ENCODE measurements around the gene TRIM54. TPM values are rescaled to one million over a fixed set of nuclear protein-coding genes. Genes with fewer than 3 reads are reported as not detected.

TRIM54 gene
- total RNA-seq, 1 experiment from 2014 or later = 0.51 TPM

DNA sequence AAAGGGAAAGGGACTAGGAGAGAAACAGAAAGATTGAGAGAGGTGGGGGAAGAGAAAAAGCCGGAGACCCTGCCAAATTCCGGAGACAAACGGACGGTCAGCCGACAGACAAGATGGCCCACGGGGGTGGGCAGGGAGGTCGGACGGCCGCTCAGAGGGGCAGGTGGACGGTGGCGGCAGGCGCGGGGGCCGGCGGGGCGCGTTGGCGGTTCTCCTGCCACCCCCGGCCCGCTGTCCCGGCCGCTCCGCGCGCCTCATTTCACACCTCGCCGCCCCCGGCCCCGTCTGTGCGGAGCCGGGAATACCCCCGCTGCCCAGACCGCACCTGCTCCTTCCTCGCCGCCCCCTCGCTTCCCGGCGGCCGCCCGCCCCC, 20.3 kb upstream of the TRIM54 start:
- Histone ChIP-seq H3K36me3 (ENCODE audit: low read depth, low read length) (no peaks in the 10 kb centered on the region), H3K27ac (ENCODE audit: low read length) (no peak overlapping the region), H3K4me1 (ENCODE audit: insufficient read depth, low read length) (peaks cover 18% of the 10 kb centered on the region; the same call in 1 of the 2 replicates), H4K20me1 (ENCODE audit: low read length) (no peaks in the 10 kb centered on the region), H3K9me2 (replicated peaks; ENCODE audit: low read length) (no peaks in the 10 kb centered on the region), H3K9ac (ENCODE audit: low read length) (no peak overlapping the region), H3K4me2 (ENCODE audit: low read length) (no peak overlapping the region), H3F3A (ENCODE audit: low read length, unreplicated experiment) (no peaks in the 10 kb centered on the region), H2AFZ (ENCODE audit: low read length) (no peak overlapping the region), H3K4me3 (ENCODE audit: low read length) (no peak overlapping the region), H3K79me2 (ENCODE audit: low read length) (no peaks in the 10 kb centered on the region), H3K27me3 (ENCODE audit: low read length) (peaks cover 54% of the 10 kb centered on the region), H3K9me3 (ENCODE audit: low read length) (no peaks in the 10 kb centered on the region)
- ChIA-PET POLR2A (ENCODE audit: unreplicated experiment) (no interaction called here), CTCF (no interaction called here)
- intact Hi-C loops (cut with micrococcal nuclease) = no loop called here
- TF ChIP-seq, protein P1, sequence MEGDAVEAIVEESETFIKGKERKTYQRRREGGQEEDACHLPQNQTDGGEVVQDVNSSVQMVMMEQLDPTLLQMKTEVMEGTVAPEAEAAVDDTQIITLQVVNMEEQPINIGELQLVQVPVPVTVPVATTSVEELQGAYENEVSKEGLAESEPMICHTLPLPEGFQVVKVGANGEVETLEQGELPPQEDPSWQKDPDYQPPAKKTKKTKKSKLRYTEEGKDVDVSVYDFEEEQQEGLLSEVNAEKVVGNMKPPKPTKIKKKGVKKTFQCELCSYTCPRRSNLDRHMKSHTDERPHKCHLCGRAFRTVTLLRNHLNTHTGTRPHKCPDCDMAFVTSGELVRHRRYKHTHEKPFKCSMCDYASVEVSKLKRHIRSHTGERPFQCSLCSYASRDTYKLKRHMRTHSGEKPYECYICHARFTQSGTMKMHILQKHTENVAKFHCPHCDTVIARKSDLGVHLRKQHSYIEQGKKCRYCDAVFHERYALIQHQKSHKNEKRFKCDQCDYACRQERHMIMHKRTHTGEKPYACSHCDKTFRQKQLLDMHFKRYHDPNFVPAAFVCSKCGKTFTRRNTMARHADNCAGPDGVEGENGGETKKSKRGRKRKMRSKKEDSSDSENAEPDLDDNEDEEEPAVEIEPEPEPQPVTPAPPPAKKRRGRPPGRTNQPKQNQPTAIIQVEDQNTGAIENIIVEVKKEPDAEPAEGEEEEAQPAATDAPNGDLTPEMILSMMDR (conservative IDR thresholded peaks at IDR 0.05; ENCODE audit: low read depth, low read length) = no peak
- TF ChIP-seq EZH2 (IDR thresholded peaks at IDR 0.05; ENCODE audit: low read length, unreplicated experiment) = no peak
- no peak for TF ChIP-seq EZH2phosphoT487 (IDR thresholded peaks at IDR 0.05; ENCODE audit: borderline replicate concordance, low read length)
- no peak for ATAC-seq
- DNase-seq = no peak
- BruUV-seq (replicated peaks) = no TSS peak

DNA sequence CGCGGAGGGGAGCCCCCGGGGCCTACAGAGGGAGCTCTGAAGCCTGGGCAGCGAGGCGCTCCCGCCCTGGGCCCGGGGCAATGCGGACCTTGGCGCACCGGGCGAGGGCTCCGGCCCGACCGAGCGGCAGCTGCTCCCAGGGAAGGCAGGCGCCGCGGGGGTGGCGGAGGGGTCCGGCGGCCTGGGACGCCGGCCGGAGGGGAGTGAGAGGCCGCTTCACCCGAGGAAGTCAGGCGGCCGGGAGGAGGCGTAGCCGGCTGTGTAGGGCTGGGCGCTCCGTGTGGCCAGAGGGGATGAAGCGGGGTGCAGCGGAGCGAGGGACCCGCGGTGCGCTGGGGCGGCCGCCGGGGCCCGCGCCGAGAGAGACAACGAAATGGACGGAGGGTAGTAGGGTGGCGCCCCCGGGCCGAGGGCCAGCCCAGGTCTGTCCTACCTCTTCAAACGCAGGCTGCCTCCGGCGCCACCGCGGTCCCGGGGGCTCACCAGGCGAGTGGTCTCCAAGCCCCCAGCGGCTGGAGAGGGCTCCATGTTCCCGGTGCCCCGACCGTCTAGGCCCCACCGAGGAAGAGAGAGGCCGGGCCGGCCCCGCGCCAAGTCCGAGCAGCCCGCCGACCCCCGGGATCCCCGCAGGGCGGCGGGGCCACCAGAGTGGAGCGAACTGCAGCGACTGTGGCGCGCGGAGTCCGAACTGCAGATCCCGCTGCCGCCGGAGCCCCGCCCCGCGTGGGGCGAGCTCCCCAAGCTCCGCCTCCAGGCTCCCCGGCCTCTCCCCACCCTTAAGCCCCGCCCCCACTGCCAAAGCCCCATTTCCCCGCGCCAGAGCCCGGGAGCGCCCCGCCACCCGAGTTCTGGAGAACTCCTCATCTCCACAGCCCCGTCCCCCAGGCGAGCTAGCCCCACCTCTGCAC, 19.6 kb upstream of the TRIM54 start, which contains the start of gene SLC30A3:
Gene SLC30A3, minus strand, starts transcription at position 669 of the 908 bp plus-strand sequence. Its CDS starts 141 bp downstream, at position 528.
- no peaks in the 10 kb centered on the region for H3K79me2 ChIP-seq (ENCODE audit: low read length)
- intact Hi-C loops (cut with micrococcal nuclease) = no loop called here
- no peak within 1 kb of the TSS for H3K9ac ChIP-seq (ENCODE audit: low read length)
- H3K4me2 ChIP-seq (ENCODE audit: low read length) = peak within 1 kb of the TSS; percentile 93
- TF ChIP-seq EZH2phosphoT487 (IDR thresholded peaks at IDR 0.05; ENCODE audit: borderline replicate concordance, low read length) = peak; percentile 61; the same call in 1 of the 2 replicates
- TF ChIP-seq EZH2 (IDR thresholded peaks at IDR 0.05; ENCODE audit: low read length, unreplicated experiment) = peak; percentile 93
- TF ChIP-seq, protein P1 (conservative IDR thresholded peaks at IDR 0.05; ENCODE audit: low read depth, low read length) = no peak
- DNase-seq (no peak), ATAC-seq (peak; percentile 50)
- H3K27me3 ChIP-seq (ENCODE audit: low read length) = peaks cover 54% of the 10 kb centered on the region
- peak within 1 kb of the TSS; percentile 71 for H3K4me3 ChIP-seq (ENCODE audit: low read length)
- no peaks in the 10 kb centered on the region for H3F3A ChIP-seq (ENCODE audit: low read length, unreplicated experiment)
- no peaks in the 10 kb centered on the region for H3K9me3 ChIP-seq (ENCODE audit: low read length)
- H3K4me1 ChIP-seq (ENCODE audit: insufficient read depth, low read length) = peaks cover 18% of the 10 kb centered on the region; the same call in 1 of the 2 replicates
- H3K36me3 ChIP-seq (ENCODE audit: low read depth, low read length) = no peaks in the 10 kb centered on the region
- ChIA-PET CTCF (interaction anchor here (0.6 to 1.1 kb wide), 2 partner anchors 31 to 33 kb away, joined by 5 to 7 read pairs; no protein-coding TSS in a partner anchor), POLR2A (ENCODE audit: unreplicated experiment) (interaction anchor here (0.6 kb wide), 1 partner anchor 177 kb away, joined by 5 read pairs; no protein-coding TSS in a partner anchor)
- H3K27ac ChIP-seq (ENCODE audit: low read length) = no peak within 1 kb of the TSS
- no peaks in the 10 kb centered on the region for H4K20me1 ChIP-seq (ENCODE audit: low read length)
- no peaks in the 10 kb centered on the region for H3K9me2 ChIP-seq (replicated peaks; ENCODE audit: low read length)
- BruUV-seq (replicated peaks) = no TSS peak
- H2AFZ ChIP-seq (ENCODE audit: low read length) = peak within 1 kb of the TSS; percentile 58

Data from PC-3 (cell line).